HUES64 (cell line): ENCODE data around the gene CYB5RL.
"Not testable (repeated sequence)": the region's sequence is repeated elsewhere in the genome, so short reads cannot be mapped to it uniquely, and the experiment has no call there.

Experiments used
- H3K27ac ChIP-seq: 2 replicates; pipeline ENCODE4 v1.7.0; 2013; ENCODE audit warnings: low read depth, low read length, inconsistent platforms
- H3K27me3 ChIP-seq: 2 replicates; pipeline ENCODE4 v1.6.1; 2013; ENCODE audit warnings: mild to moderate bottlenecking, low read length; ENCODE audit not compliant: insufficient read depth
- H3K36me3 ChIP-seq: 2 replicates; pipeline ENCODE4 v1.6.1; 2013; ENCODE audit warnings: mild to moderate bottlenecking, low read length; ENCODE audit not compliant: insufficient read depth
- H3K4me1 ChIP-seq: 2 replicates; pipeline ENCODE4 v1.6.1; 2013; ENCODE audit warnings: mild to moderate bottlenecking, low read length, moderate library complexity; ENCODE audit not compliant: insufficient read depth
- H3K4me3 ChIP-seq: 2 replicates; pipeline ENCODE4 v1.5.1; 2013; ENCODE audit warnings: mild to moderate bottlenecking, low read length, moderate library complexity
- H3K9ac ChIP-seq: 2 replicates; pipeline ENCODE4 v1.6.1; 2013; ENCODE audit warnings: mild to moderate bottlenecking, low read depth, low read length
- H3K9me3 ChIP-seq: 2 replicates; pipeline ENCODE4 v1.6.1; 2013; ENCODE audit warnings: low read depth, low read length; ENCODE audit not compliant: insufficient read depth
- WGBS: fragments of 150-250, 120-280 bp; methylation state at CpG from one replicate; pipeline ENCODE4 v1.1.7; 2013; ENCODE audit warnings: missing lambda C conversion rate; 5-methylcytosine and 5-hydroxymethylcytosine counted together

Gene CYB5RL

DNA sequence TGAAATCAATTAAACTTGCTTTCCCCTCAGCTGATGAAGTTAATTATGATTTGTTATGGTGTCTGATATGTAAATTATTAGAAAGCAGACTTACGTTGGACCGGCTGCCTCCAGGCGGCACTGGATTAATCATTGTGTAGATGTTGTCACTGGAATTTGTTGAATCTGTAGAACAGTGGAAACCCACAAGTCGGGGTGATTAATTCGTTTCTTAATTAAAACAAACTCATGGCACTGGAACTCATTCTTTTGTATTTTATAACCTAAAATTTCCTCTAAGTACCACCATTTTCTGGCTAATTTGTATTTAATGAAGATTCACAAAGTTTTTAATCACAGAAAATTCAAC lies 39.2 kb upstream of the CYB5RL start:
- Histone ChIP-seq H3K9ac (no peak overlapping the region), H3K9me3 (no peaks in the 10 kb centered on the region), H3K36me3 (peaks cover 68% of the 10 kb centered on the region), H3K4me1 (no peaks in the 10 kb centered on the region), H3K27ac (no peak overlapping the region), H3K4me3 (no peak overlapping the region), H3K27me3 (no peaks in the 10 kb centered on the region)
- 95% methylated on average over 4 of the region's 5 CpGs for WGBS

DNA sequence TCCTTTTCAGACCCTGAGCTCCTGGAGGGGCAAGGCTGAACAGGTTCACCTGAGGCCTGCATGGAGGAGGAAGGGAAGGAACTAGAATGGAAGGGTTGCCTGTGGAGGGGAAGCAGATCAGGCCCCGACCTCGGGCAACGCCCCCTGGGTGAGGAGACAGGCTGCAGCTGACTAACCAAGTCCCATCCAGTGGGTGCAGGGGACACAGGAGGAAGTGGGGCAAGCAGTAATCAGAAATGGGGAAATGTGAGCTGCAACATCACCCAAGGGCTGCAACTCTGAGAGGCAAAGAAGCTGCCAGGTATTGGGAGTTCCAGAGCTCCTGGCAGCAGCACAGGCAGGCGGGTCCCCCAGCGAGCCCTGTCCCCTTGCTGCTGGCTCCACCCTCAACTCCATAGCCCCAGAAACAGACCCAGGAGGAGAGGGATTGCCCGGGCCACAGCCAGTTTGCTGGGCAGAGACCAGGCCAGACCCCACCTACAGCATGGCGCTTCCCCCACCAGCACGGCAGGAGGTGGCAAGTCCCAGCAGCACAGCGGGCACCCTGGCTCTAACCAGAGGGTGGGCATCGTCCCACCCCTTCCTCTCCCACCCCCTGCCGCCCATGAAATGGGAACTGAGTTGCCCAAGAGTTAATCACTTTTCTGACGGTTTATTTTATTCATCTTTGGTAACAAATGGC lies 38.7 kb upstream of the CYB5RL start:
- no peaks in the 10 kb centered on the region for H3K27me3 ChIP-seq
- H3K27ac ChIP-seq, result no peak overlapping the region
- H3K9me3 ChIP-seq, result no peaks in the 10 kb centered on the region
- WGBS, result 92% methylated on average over 12 of the region's 12 CpGs
- peaks cover 63% of the 10 kb centered on the region for H3K36me3 ChIP-seq
- no peak overlapping the region for H3K9ac ChIP-seq
- H3K4me3 ChIP-seq, result no peak overlapping the region
- H3K4me1 ChIP-seq, result no peaks in the 10 kb centered on the region

DNA sequence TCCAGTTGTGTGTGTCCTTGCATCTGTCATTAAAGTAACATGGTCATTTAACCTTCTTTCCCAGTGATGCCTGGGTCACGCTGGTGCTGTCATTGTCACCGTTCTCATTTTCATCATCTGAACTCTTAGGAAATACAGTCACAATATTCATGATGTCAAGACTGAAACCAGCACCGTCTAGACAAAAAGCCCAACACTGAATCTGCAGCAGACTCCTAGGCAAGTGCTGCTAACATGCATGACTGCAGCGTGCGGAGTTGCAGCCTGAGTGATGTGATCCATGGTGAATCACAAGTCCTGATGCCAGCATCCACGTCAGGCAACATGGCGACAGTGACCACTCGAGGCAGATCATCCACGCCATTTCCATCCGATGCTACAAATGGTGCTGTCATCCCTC lies 37.8 kb upstream of the CYB5RL start:
- no peaks in the 10 kb centered on the region for H3K9me3 ChIP-seq
- H3K27me3 ChIP-seq, result no peaks in the 10 kb centered on the region
- H3K4me1 ChIP-seq, result no peaks in the 10 kb centered on the region
- H3K9ac ChIP-seq, result no peak overlapping the region
- H3K36me3 ChIP-seq, result peaks cover 55% of the 10 kb centered on the region
- no peak overlapping the region for H3K4me3 ChIP-seq
- no peak overlapping the region for H3K27ac ChIP-seq
- WGBS, result 97% methylated on average over 10 of the region's 10 CpGs

DNA sequence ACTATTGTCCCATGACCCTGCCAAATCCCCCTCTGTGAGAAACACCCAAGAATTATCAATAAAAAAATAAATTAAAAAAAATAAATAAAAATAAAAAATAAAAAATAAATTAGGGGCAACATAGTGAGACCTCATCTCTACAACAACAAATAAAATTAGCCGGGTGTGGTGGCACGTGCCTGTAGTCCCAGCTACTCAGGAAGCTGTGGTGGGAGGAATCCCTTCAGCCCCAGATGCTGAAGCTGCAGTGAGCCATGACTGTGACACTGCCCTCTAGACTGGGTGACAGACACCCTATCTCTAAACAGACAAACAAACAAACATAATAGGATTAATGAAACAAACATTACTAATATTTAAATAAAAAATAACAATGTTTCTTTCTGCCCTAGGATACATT lies 34.5 kb upstream of the CYB5RL start:
- WGBS, result 94% methylated on average over 2 of the region's 2 CpGs
- H3K9ac ChIP-seq, result no peak overlapping the region
- H3K27ac ChIP-seq, result no peak overlapping the region
- H3K4me3 ChIP-seq, result no peak overlapping the region
- H3K9me3 ChIP-seq, result no peaks in the 10 kb centered on the region
- H3K36me3 ChIP-seq, result peaks cover 41% of the 10 kb centered on the region
- no peaks in the 10 kb centered on the region for H3K27me3 ChIP-seq
- no peaks in the 10 kb centered on the region for H3K4me1 ChIP-seq

DNA sequence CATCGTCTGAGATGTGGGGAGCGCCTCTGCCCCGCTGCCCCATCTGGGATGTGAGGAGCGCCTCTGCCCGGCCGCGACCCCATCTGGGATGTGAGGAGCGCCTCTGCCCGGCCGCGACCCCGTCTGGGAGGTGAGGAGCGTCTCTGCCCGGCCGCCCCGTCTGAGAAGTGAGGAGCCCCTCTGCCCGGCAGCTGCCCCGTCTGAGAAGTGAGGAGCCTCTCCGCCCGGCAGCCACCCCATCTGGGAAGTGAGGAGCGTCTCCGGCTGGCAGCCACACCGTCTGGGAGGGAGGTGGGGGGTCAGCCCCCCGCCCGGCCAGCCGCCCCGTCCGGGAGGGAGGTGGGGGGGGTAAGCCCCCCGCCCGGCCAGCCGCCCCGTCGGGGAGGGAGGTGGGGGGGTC lies 33.4 kb upstream of the CYB5RL start:
- H3K9me3 ChIP-seq, H3K4me3 ChIP-seq, H3K27me3 ChIP-seq, H3K27ac ChIP-seq, H3K4me1 ChIP-seq, H3K9ac ChIP-seq: not testable (repeated sequence)
- 98% methylated on average over 27 of the region's 33 CpGs for WGBS
- peaks cover 33% of the 10 kb centered on the region for H3K36me3 ChIP-seq

DNA sequence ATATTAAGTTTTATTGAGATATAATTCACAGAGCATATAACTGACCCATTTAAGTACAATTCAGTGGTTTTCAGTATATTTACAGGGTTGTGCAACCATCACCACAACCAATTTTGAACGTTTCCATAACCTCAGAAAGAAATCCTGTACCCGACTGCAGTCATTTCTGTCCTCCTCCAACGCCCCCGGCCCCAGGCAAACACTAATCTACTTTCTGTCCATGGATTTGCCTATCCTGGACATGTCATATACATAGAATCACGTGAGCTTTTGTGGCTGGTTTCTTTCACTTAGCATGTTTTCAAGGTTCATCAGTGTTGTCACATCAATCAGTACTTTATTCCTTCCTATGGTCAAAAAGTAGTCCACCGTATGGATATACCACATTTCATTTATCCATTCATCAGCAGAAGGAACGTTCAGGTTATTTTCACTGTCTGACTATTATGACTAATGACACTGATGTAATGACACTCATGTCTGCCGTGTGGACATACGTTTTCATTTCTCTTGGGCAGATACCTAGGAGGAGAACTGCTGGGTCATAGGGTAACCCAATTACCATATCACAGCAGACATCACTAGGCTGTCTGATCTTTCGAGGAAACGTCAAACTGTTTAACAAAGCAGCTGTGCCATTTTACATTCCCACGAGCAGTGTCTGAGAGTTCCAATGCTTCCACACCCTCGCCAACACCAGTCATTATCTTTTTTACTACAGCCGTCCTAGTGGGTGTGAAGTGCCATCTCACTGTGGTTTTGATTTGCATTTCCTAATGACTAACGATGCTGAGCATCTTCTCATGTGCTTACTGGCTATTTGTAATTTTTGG lies 30.9 kb upstream of the CYB5RL start:
- no peaks in the 10 kb centered on the region for H3K27me3 ChIP-seq
- no peaks in the 10 kb centered on the region for H3K9me3 ChIP-seq
- no peaks in the 10 kb centered on the region for H3K4me1 ChIP-seq
- 93% methylated on average over 15 of the region's 15 CpGs for WGBS
- H3K9ac ChIP-seq, result no peak overlapping the region
- H3K36me3 ChIP-seq, result peaks cover 21% of the 10 kb centered on the region
- no peak overlapping the region for H3K4me3 ChIP-seq
- no peak overlapping the region for H3K27ac ChIP-seq

DNA sequence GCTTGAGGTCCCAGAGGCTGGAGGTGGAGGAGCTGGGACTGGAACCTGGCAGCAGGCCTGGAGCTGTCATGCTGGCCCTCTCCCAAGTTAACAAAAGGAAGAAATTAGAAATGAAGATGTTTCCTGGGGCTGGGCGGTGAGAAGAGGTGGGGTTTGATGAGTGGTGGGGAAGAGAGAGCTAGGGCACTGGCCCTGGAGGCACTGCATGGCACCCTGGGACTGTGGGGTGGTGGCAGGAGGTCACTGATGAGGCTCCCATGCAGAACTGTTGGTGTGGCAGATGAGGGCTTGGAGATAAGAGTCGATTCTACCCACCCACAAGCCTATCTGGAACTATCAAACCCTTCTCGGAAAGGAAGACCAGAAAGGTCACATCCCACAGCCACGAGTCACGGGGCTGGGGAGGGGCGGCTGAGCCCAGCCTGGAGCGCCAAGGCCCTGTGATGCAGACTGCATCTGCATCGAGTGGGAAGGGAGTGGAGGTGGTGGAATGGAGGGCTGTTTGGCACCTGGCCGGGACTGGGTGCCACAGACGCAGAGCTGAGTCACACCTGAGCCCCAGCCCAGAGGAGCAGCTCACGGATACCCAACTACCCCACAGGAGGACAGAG lies 29.6 kb upstream of the CYB5RL start:
- Histone ChIP-seq H3K36me3 (peaks cover 24% of the 10 kb centered on the region), H3K27me3 (no peaks in the 10 kb centered on the region), H3K27ac (no peak overlapping the region), H3K4me1 (no peaks in the 10 kb centered on the region), H3K9me3 (no peaks in the 10 kb centered on the region), H3K4me3 (no peak overlapping the region), H3K9ac (no peak overlapping the region)
- 86% methylated on average over 11 of the region's 11 CpGs for WGBS

DNA sequence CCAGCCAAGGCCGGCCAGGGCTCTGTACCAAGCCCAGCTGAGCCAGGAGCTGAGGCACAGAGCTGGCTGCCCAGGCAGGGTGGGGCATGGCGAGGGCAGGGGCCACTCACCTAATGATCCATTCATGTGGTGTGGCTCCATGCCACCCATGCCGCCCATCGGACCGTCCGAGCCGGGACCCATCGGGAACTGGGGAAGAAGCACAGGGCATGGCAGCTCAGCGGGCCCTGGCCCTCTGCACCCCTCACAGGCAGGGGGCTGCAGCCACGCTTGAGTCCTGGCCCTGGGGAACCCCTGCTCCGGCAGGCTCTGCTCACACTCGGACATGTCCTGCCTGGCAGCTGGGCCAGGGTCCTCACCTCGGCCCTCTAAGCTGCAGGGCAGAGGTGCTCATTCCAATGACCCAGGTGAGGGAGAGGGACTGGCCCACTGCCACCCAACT lies 28.8 kb upstream of the CYB5RL start:
- Histone ChIP-seq H3K27me3 (no peaks in the 10 kb centered on the region), H3K4me3 (no peak overlapping the region), H3K9me3 (no peaks in the 10 kb centered on the region), H3K36me3 (peaks cover 24% of the 10 kb centered on the region), H3K9ac (no peak overlapping the region), H3K4me1 (no peaks in the 10 kb centered on the region), H3K27ac (no peak overlapping the region)
- 93% methylated on average over 13 of the region's 13 CpGs for WGBS

DNA sequence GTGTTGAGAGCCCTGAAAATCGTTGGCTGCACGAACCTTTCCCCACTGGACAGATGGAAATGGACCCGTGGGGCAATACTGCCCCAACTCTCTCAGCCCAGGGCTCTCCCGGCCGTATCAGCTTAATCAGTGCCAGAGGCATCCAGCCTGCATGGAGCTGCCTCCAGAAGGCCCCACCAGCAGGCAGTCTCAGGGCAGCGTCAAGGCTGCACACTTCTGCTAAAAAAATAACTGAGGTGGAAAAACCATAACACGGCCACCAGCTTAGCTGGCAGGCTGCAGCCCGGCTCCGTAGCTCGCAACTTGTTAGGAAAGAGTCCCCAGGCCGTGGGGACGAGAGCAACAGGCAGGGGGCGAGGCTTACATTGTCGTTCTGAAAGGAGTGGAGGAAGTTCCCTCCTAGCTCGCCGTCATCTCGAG lies 28.1 kb upstream of the CYB5RL start:
- no peak overlapping the region for H3K27ac ChIP-seq
- no peak overlapping the region for H3K4me3 ChIP-seq
- peaks cover 24% of the 10 kb centered on the region for H3K36me3 ChIP-seq
- no peaks in the 10 kb centered on the region for H3K27me3 ChIP-seq
- no peaks in the 10 kb centered on the region for H3K4me1 ChIP-seq
- no peak overlapping the region for H3K9ac ChIP-seq
- 74% methylated on average over 17 of the region's 17 CpGs for WGBS
- no peaks in the 10 kb centered on the region for H3K9me3 ChIP-seq

DNA sequence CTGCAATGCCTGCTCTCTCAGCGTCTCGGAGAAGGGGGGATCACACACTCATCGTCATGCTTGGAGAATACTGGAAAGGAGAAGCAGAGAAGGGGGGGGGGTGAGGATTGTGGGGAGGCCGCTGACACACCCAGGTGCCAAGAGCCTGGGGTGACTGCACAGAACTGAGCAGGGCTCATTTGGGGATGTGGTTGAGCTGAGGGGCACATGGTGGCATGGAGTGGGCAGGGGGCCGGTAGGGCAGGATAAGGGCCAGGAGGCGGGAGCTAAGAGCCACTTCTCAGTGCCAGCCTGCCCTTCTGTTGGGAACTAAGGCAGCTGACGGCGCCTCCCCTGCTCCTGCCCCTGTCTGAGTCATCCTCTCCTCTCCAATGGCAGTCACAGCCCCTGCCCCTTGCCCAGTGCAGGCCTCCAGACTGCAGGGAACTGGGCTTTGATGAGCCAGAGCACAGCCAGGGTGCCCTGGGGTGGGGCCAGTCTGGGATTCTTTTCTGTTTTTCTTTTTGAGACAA lies 27.3 kb upstream of the CYB5RL start:
- no peaks in the 10 kb centered on the region for H3K4me1 ChIP-seq
- no peak overlapping the region for H3K4me3 ChIP-seq
- H3K27ac ChIP-seq, result no peak overlapping the region
- WGBS, result 90% methylated on average over 8 of the region's 8 CpGs
- no peaks in the 10 kb centered on the region for H3K27me3 ChIP-seq
- no peaks in the 10 kb centered on the region for H3K9me3 ChIP-seq
- no peak overlapping the region for H3K9ac ChIP-seq
- H3K36me3 ChIP-seq, result peaks cover 24% of the 10 kb centered on the region

DNA sequence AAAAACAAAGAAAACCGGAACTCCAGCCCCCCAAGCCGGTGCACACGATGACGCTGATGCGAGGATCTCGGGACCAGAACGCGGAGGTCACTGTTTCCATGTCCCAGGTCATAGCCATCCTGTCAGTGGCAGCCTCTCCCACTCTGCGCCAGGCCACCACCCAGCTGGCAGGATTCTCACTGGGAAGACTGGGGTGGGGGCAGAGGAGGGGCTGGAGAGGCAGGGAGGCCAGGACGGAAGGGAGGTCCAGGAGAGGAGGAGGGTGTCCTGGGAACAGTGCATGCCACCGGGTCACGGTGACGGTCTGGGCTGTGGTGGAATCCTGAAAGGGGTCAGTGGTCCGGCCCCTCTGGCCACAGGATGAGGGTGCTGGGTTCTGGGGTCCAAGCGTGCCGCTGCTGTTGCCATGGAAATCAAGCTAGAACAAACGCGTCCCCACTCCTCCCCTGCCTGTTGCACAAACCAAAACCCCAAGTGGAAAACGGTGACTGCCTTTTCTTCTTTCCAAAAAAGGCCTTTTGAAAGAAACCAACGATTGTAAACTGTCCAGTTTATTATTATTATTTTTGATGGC lies 26.2 kb upstream of the CYB5RL start:
- Histone ChIP-seq H3K36me3 (peaks cover 20% of the 10 kb centered on the region), H3K27me3 (no peaks in the 10 kb centered on the region), H3K27ac (no peak overlapping the region), H3K9me3 (no peaks in the 10 kb centered on the region), H3K4me3 (no peak overlapping the region), H3K9ac (no peak overlapping the region), H3K4me1 (no peaks in the 10 kb centered on the region)
- 95% methylated on average over 20 of the region's 20 CpGs for WGBS
